GM12892 (cell line): ENCODE measurements around the gene TOP2B.

Source experiments
- DNase-seq: peaks from one replicate; pipeline ENCODE4 v3.0.0; 2011; ENCODE audit not compliant: insufficient read length
- FAIRE-seq: peaks from 2 replicates; lab custom pipeline; 2011; peaks lifted over from hg19 to GRCh38; lab: Jason Lieb, UNC
- POLR2A ChIP-seq: IDR thresholded peaks from 2 replicates; pipeline ENCODE4 v1.6.1; 2011; ENCODE audit warnings: low read depth, low read length, control low read depth
- POLR2AphosphoS5 ChIP-seq: IDR thresholded peaks from 2 replicates; pipeline ENCODE4 v1.6.1; 2011; ENCODE audit warnings: low read depth, low read length, control low read depth
- TAF1 ChIP-seq: IDR thresholded peaks from 2 replicates; pipeline ENCODE4 v1.6.1; 2011; ENCODE audit warnings: low read depth, mild to moderate bottlenecking, control low read depth, low read length, borderline replicate concordance

Gene TOP2B

GRCh38 chr3:25690768-25691533, 26.2 kb upstream of the TOP2B start:
- FAIRE-seq (no peak), DNase-seq (no peak)
- TF ChIP-seq TAF1 (no peak), POLR2AphosphoS5 (no peak), POLR2A (no peak)

- DNase-seq, result no peak
- no peak for FAIRE-seq
- TF ChIP-seq POLR2A (no peak), POLR2AphosphoS5 (no peak), TAF1 (no peak)
Measured at GRCh38 chr3:25689226-25689625, 24.5 kb upstream of the TOP2B start.

GRCh38 chr3:25687742-25688141, 23.0 kb upstream of the TOP2B start:
- FAIRE-seq (no peak), DNase-seq (no peak)
- TF ChIP-seq POLR2A (no peak), POLR2AphosphoS5 (no peak), TAF1 (no peak)

GRCh38 chr3:25686766-25687165, 22.1 kb upstream of the TOP2B start:
- TF ChIP-seq POLR2AphosphoS5, result no peak
- no peak for TF ChIP-seq POLR2A
- no peak for TF ChIP-seq TAF1
- DNase-seq (no peak), FAIRE-seq (no peak)

GRCh38 chr3:25683882-25684281, 19.2 kb upstream of the TOP2B start:
- FAIRE-seq (no peak), DNase-seq (no peak)
- TF ChIP-seq TAF1 (no peak), POLR2AphosphoS5 (no peak), POLR2A (no peak)

- TF ChIP-seq TAF1, result no peak
- no peak for TF ChIP-seq POLR2AphosphoS5
- no peak for TF ChIP-seq POLR2A
- FAIRE-seq, result no peak
Measured at GRCh38 chr3:25683410-25683809, 18.7 kb upstream of the TOP2B start.

GRCh38 chr3:25679642-25680302, 15.1 kb upstream of the TOP2B start:
- no peak for DNase-seq
- TF ChIP-seq POLR2A (no peak), TAF1 (no peak), POLR2AphosphoS5 (no peak)
- FAIRE-seq, result no peak

More at GRCh38 chr3:25683410-25683809, 18.7 kb upstream of the TOP2B start:
- DNase-seq, result no peak

GRCh38 chr3:25679166-25679565, 14.5 kb upstream of the TOP2B start:
- TF ChIP-seq TAF1 (no peak), POLR2AphosphoS5 (no peak), POLR2A (no peak)
- FAIRE-seq (no peak), DNase-seq (no peak)

- no peak for TF ChIP-seq TAF1
- TF ChIP-seq POLR2A, result no peak
- TF ChIP-seq POLR2AphosphoS5, result no peak
- DNase-seq (no peak), FAIRE-seq (no peak)
Measured at GRCh38 chr3:25678581-25678980, 13.9 kb upstream of the TOP2B start.

- TF ChIP-seq POLR2AphosphoS5, result no peak
- TF ChIP-seq POLR2A, result no peak
- no peak for TF ChIP-seq TAF1
- FAIRE-seq, result no peak
- no peak for DNase-seq
Measured at GRCh38 chr3:25677121-25677520, 12.4 kb upstream of the TOP2B start.

GRCh38 chr3:25674670-25675069, 10.0 kb upstream of the TOP2B start:
- TF ChIP-seq POLR2A (no peak), TAF1 (no peak), POLR2AphosphoS5 (no peak)
- DNase-seq, result no peak
- no peak for FAIRE-seq
